ENCODE measurements around the gene ZNG1A. TPM values are rescaled to one million over a fixed set of nuclear protein-coding genes. Genes with fewer than 3 reads are reported as not detected.
A peak's percentile ranks its signal among the peaks of the same experiment; 100 is the strongest.
"Not testable (repeated sequence)": the region's sequence is repeated elsewhere in the genome, so short reads cannot be mapped to it uniquely, and the experiment has no call there.

ZNG1A gene
- total RNA-seq (2014; rRNA removed; shearing (Covaris generic)): 9.0 and 11.6 TPM in 2 replicates
- polyA plus RNA-seq (2015; cell fraction: cytosol; rRNA removed): 20.2 and 23.1 TPM in 2 replicates
- 34.1 and 37.0 TPM in 2 replicates for polyA plus RNA-seq (2015; cell fraction: nucleus; rRNA removed)

GRCh38 chr9:178970-179383 lies at the start of gene ZNG1A:
TSS of gene ZNG1A (minus strand) at chr9:179056. CDS start at chr9:178969, 87 bp downstream.
- not testable (repeated sequence) for DNase-seq (ENCODE audit: low read depth)

- no peak for DNase-seq (ENCODE audit: low read depth)
These were observed 49.0 kb upstream of the ZNG1A start for GRCh38 chr9:227860-228259.

- DNase-seq (ENCODE audit: low read depth): peak; percentile 66
These were observed 46.0 kb upstream of the ZNG1A start for GRCh38 chr9:224582-225520.

DNA sequence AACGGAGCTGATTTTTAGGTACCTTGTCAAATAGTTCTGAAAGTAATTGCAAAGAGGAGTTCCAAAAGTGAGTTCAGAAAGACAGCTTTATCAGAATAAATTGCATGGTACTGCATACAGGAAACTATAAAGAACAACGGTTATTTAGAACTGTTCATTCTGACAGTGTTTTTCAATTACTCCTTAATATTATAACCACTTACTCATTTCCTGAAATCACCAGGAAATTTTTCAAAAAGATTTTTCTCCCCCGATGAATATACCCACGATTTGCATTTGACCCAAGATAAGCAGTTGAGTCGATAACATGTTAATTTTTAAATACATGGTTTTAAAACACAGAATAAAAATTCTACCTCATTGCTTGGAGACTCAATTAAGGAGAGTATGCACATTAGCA lies 45.2 kb upstream of the ZNG1A start:
- no peak for DNase-seq (ENCODE audit: low read depth)

GRCh38 chr9:223152-223551 lies 44.3 kb upstream of the ZNG1A start:
- DNase-seq (ENCODE audit: low read depth): no peak

- DNase-seq (ENCODE audit: low read depth): no peak
These were observed 43.3 kb upstream of the ZNG1A start for GRCh38 chr9:221989-222776.

GRCh38 chr9:219670-220365 lies 41.0 kb upstream of the ZNG1A start:
- DNase-seq (ENCODE audit: low read depth): no peak

GRCh38 chr9:219036-219435 lies 40.2 kb upstream of the ZNG1A start:
- DNase-seq (ENCODE audit: low read depth): not testable (repeated sequence)

GRCh38 chr9:217950-218349 lies 39.1 kb upstream of the ZNG1A start:
- DNase-seq (ENCODE audit: low read depth): no peak

DNA sequence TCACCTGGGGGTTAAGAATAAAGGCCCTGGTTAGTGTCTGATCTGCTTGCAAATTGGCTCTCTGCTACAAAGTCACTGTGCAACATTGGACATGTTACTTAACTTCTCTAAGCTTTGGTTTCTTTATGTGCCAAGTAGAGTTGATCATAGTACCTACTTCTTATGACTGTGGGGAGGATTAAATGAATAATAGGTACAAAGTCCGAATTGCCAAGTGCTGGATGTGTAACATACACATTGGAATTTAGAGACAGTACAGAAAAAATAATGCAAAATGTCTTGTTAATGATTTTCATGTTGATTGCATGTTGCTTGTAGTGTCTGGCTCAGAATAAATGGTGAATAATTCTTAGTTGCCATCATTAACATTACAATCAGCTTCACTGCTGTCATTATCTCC lies 38.0 kb upstream of the ZNG1A start:
- no peak for DNase-seq (ENCODE audit: low read depth)

DNA sequence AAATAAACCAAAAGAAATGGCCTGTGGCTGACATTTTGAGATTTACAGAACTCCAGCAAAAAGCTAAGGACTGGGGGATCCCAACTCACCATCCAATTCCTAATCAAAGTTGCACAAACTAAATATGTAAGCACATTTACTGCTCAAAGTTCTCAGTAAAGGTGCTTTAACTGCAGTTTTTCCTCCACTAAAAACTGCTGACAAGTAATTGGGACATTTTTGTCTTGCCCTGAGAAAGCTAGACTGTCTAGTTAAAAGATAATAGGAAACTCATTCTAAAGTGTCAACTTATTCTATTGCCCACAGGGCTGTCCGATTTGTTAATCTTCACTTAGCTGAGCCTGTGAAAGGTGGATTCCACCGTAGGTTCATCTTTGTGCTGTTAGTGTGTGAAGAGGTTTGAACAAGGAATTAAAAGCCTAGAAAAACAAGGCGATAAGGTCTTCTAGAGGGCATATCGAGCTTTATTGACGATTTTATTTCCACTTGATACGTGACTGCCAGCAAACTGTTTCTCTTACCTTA lies 36.8 kb upstream of the ZNG1A start:
- DNase-seq (ENCODE audit: low read depth): no peak

- DNase-seq (ENCODE audit: low read depth): no peak
These were observed 36.0 kb upstream of the ZNG1A start, which contains the start of gene DOCK8 for GRCh38 chr9:214648-215493. TSS of gene DOCK8 (plus strand) at chr9:214865. CDS start at chr9:214977, 112 bp downstream.

GRCh38 chr9:214351-214647 lies 35.4 kb upstream of the ZNG1A start:
- DNase-seq (ENCODE audit: low read depth): no peak

DNA sequence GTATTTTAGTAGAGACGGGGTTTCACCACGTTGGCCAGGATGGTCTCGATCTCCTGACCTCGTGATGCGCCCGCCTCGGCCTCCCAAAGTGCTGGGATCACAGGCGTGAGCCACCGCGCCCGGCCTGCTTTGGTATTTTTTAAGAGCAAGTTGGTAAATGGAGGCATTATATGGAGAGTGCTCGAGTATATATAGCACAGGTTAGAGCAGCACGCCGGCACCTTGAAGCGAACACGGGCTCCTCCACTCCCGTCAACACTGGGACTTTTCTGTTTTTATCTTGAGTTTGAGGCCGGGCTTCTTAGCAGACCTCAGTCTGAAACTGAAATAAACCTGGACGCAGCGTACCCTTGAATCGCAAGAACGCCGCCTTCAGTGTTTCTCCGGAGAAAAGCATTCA lies 35.0 kb upstream of the ZNG1A start:
- not testable (repeated sequence) for DNase-seq (ENCODE audit: low read depth)

DNA sequence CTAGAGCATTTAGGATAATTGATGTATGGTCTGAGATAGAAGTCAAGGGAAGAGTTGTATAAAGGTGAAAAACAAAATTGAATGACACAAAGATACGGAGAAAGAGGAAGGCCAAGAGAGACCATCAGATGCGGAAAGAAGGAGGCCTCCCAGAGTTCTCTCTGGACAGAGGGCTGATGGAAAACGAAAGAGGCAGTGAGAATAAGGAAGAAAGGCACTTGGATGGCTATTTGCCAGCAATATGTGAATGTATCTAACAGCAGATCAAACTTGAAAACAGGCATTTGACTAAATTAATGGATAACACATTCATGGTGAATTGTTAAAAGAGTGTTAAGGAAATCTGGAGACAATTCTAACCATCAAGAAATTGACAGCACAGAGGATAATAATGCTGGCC lies 33.4 kb upstream of the ZNG1A start:
- DNase-seq (ENCODE audit: low read depth): no peak

DNA sequence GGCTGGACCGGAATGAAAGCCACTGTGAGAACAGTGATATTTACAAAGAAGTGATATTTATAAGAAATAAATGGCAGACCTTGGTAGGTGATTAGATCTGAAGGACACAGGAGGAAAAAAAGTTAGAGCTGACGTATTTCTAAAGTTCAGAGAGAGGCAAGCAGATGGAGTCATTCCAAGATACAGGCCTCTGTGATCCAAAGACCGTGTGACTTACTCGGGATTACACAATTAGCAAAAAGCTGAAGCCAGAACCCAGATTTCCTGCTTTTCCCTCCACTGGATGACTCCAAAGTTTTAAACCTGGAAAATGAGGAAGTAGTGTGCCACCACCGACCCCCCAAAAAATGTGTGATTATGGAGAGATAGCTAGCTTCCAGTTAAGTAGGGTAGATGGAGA lies 32.7 kb upstream of the ZNG1A start:
- no peak for DNase-seq (ENCODE audit: low read depth)

DNA sequence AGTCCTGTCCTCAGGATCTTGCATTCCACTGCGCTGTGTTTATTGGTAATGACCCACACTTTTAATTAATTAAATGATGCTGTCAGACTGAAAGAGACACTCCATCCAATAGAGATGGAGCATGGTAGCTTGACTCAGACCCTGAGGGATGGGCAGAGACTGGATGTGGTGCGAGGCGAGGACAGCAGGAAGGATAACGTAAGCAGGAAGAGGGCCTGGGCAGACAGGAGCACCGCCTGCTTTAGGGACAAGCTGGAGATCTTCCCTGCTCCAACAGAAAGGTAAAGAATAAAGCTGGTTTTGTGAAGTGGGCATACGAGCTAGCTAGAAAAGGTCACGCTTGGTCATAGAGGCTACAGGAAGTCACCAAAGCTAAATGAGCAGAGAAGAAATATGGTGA lies 32.2 kb upstream of the ZNG1A start:
- no peak for DNase-seq (ENCODE audit: low read depth)

GRCh38 chr9:209143-209758 lies 30.4 kb upstream of the ZNG1A start:
- no peak for DNase-seq (ENCODE audit: low read depth)

DNA sequence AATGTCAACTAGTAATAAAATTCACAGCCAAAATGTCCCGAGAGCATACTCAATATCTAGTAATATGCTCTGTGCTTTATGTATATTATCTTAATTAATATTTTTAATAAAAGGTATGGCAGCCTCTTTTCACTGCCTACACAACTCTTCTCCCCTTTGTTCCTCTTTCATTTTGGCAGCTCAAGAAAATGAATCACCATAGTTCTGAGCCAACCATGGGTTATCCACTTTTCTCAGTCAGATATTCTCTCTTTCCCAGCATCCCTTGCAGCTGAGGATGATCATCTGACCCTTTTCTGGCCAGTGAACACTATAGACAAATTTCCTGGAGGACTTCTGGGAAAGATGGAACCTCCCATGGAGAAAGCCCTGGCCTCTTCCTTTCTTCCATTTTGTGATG lies 27.6 kb upstream of the ZNG1A start:
- DNase-seq (ENCODE audit: low read depth): no peak

GRCh38 chr9:199601-200000 lies 20.7 kb upstream of the ZNG1A start:
- not testable (repeated sequence) for DNase-seq (ENCODE audit: low read depth)

Data from HT1080 (cell line).